ENCODE data around the gene GNLY.

The GNLY gene

DNA sequence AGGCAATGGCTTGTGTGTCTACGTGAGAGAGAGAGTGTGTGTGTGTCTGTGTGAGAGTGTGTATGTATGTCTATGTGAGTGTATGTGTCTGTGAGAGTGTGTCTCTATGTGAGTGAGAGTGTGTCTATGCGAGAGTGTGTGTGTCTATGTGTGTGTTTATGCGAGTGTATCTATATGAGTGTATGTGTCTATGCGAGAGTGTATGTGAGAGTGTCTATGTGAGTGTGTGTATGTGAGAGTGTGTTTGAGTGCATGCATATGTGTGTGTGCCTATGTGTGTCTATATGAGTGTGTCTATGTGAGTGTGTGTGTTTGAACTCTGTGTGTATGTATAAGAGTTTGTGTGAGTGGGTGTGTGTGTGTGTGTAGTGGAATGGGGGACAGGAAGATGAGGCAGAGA lies 9.8 kb upstream of the GNLY start:
- DNase-seq (ENCODE audit: low read depth) = no peak
- no peak overlapping the region for H3K4me3 ChIP-seq (ENCODE audit: low read depth, low read length)
- TF ChIP-seq CTCF (IDR thresholded peaks at IDR 0.05; ENCODE audit: control insufficient read depth, extremely low read depth, insufficient read depth) = no peak

DNA sequence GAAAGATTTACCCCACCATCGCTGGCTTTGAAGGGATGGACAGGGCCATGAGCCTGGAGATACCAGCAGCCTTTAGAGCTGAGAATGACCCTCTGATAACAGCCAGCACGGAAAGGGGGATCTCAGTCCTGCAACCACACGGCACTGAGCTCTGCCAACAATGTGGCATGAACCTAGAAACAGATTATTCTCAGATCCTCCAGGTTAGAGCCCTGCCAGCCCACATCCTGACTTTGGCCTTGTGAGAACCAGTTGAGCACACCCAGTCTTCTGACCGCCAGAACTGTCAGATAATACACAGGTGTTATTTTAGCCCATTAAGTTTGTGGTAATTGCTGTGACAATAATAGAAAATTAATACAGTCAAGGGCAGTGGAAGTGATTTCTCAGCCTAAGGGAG lies 9.4 kb upstream of the GNLY start:
- no peak for DNase-seq (ENCODE audit: low read depth)
- no peak for TF ChIP-seq CTCF (IDR thresholded peaks at IDR 0.05; ENCODE audit: control insufficient read depth, extremely low read depth, insufficient read depth)
- no peak overlapping the region for H3K4me3 ChIP-seq (ENCODE audit: low read depth, low read length)

- TF ChIP-seq CTCF (IDR thresholded peaks at IDR 0.05; ENCODE audit: control insufficient read depth, extremely low read depth, insufficient read depth) = no peak
- no peak overlapping the region for H3K4me3 ChIP-seq (ENCODE audit: low read depth, low read length)
- no peak for DNase-seq (ENCODE audit: low read depth)
Observed at GRCh38 chr2:85690932-85691331, 3.2 kb upstream of the GNLY start.

GRCh38 chr2:85692039-85692645 lies 2.0 kb upstream of the GNLY start:
- no peak for TF ChIP-seq CTCF (IDR thresholded peaks at IDR 0.05; ENCODE audit: control insufficient read depth, extremely low read depth, insufficient read depth)
- H3K4me3 ChIP-seq (ENCODE audit: low read depth, low read length) = no peak overlapping the region
- DNase-seq (ENCODE audit: low read depth) = no peak

- no peak for TF ChIP-seq CTCF (IDR thresholded peaks at IDR 0.05; ENCODE audit: control insufficient read depth, extremely low read depth, insufficient read depth)
- H3K4me3 ChIP-seq (ENCODE audit: low read depth, low read length) = no peak overlapping the region
- no peak for DNase-seq (ENCODE audit: low read depth)
Observed at GRCh38 chr2:85695121-85695520, 963 bp downstream of the GNLY start.

GRCh38 chr2:85695691-85696668 lies 1.8 kb downstream of the GNLY start:
- no peak overlapping the region for H3K4me3 ChIP-seq (ENCODE audit: low read depth, low read length)
- no peak for DNase-seq (ENCODE audit: low read depth)
- no peak for TF ChIP-seq CTCF (IDR thresholded peaks at IDR 0.05; ENCODE audit: control insufficient read depth, extremely low read depth, insufficient read depth)
